ENCODE results near the gene ADAT2. TPM values are rescaled to one million over a fixed set of nuclear protein-coding genes. Genes with fewer than 3 reads are reported as not detected.
A peak's percentile ranks its signal among the peaks of the same experiment; 100 is the strongest.

Gene ADAT2
- total and polyA plus RNA-seq, 2 of the 13 experiments (the other 11 are each of a cell fraction or from before 2014, with no cell fraction given) = 10.5 to 18.3 TPM

- TF ChIP-seq PCBP1 (IDR thresholded peaks at IDR 0.05; ENCODE audit: borderline replicate concordance, low read depth, low read length) (no peak), ZNF101 (CRISPR knock-in tag; IDR thresholded peaks at IDR 0.05; ENCODE audit: borderline replicate concordance, low read depth) (no peak), KLF9 (CRISPR knock-in tag; IDR thresholded peaks at IDR 0.05; ENCODE audit: low read depth) (no peak), ZFP91 (CRISPR knock-in tag; IDR thresholded peaks at IDR 0.05; ENCODE audit: borderline replicate concordance) (no peak), MAFG (CRISPR knock-in tag; IDR thresholded peaks at IDR 0.05) (no peak), NONO (IDR thresholded peaks at IDR 0.05) (no peak), NONO (CRISPR knock-in tag; conservative IDR thresholded peaks at IDR 0.05) (no peak; the same call in 1 of the 2 replicates), MTF1 (CRISPR knock-in tag; IDR thresholded peaks at IDR 0.05) (peak; percentile 82; the same call in 1 of the 2 replicates), SMAD9 (CRISPR knock-in tag; IDR thresholded peaks at IDR 0.05) (no peak), SIN3A (IDR thresholded peaks at IDR 0.05; ENCODE audit: borderline replicate concordance, low read depth, low read length) (no peak), ZNF234 (CRISPR knock-in tag; conservative IDR thresholded peaks at IDR 0.05) (no peak), ATF3 (CRISPR knock-in tag; IDR thresholded peaks at IDR 0.05) (peak; percentile 70; the same call in 1 of the 2 replicates), TCF12 (IDR thresholded peaks at IDR 0.05) (no peak), TCF12 (CRISPR knock-in tag; IDR thresholded peaks at IDR 0.05) (no peak), ZNF333 (CRISPR knock-in tag; IDR thresholded peaks at IDR 0.05; ENCODE audit: borderline replicate concordance) (no peak), ZNF20 (CRISPR knock-in tag; IDR thresholded peaks at IDR 0.05) (no peak), ZBTB40 (IDR thresholded peaks at IDR 0.05) (no peak), ZBTB40 (CRISPR knock-in tag; IDR thresholded peaks at IDR 0.05) (no peak), POLR2G (IDR thresholded peaks at IDR 0.05; ENCODE audit: low read depth, low read length) (no peak), CENPBD1 (CRISPR knock-in tag; IDR thresholded peaks at IDR 0.05; ENCODE audit: borderline replicate concordance, low read depth) (no peak), RARA (CRISPR knock-in tag; IDR thresholded peaks at IDR 0.05) (peak; percentile 97)
These were observed 39.6 kb downstream of the ADAT2 start (continued) for GRCh38 chr6:143410859-143411270.
